NB4 (cell line): Measurements from ENCODE around the gene BCL3.
"Not testable (repeated sequence)": the region's sequence is repeated elsewhere in the genome, so short reads cannot be mapped to it uniquely, and the experiment has no call there.

Experiments
- DNase-seq: peaks from one replicate; pipeline ENCODE4 v3.0.0; 2010; ENCODE audit warnings: low read depth
- H3K4me3 ChIP-seq: one replicate; pipeline ENCODE4 v1.5.1; 2011; ENCODE audit warnings: mild to moderate bottlenecking, low read depth, low read length, moderate library complexity
- MYC ChIP-seq: IDR thresholded peaks from 2 replicates; pipeline ENCODE4 v1.6.1; 2011; ENCODE audit warnings: low read depth, low read length
- POLR2A ChIP-seq: IDR thresholded peaks from 2 replicates; pipeline ENCODE4 v1.6.1; 2011; ENCODE audit warnings: mild to moderate bottlenecking; ENCODE audit not compliant: insufficient read length; ENCODE audit errors: extremely low read depth
- TF ChIP-seq, protein P1 (sequence below): IDR thresholded peaks from 2 replicates; pipeline ENCODE4 v1.6.1; 2011; ENCODE audit warnings: low read depth, low read length
- TF ChIP-seq, protein P2 (sequence below): IDR thresholded peaks from one replicate; pipeline ENCODE4 v1.5.1; 2012; ENCODE audit warnings: low read depth, low read length

BCL3 gene

DNA sequence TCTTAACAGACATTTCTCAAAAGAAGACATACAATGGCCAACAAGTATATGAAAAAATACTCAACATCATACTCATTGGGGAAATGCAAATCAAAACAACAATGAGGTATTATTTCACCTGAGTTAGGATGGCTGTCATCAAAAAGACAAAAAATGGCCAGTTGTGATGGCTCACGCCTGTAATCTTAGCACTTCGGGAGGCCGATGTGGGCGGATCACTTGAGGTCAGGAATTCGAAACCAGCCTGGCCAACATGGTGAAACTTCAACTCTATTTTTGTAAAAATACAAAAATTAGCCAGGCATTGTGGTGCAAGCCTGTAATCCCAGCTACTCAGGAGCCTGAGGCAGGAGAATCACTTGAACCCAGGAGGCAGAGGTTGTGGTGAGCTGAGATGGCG lies 27.6 kb upstream of the BCL3 start:
- TF ChIP-seq MYC (no peak), POLR2A (no peak)
- TF ChIP-seq, protein P1, sequence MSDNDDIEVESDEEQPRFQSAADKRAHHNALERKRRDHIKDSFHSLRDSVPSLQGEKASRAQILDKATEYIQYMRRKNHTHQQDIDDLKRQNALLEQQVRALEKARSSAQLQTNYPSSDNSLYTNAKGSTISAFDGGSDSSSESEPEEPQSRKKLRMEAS, result no peak
- TF ChIP-seq, protein P2, sequence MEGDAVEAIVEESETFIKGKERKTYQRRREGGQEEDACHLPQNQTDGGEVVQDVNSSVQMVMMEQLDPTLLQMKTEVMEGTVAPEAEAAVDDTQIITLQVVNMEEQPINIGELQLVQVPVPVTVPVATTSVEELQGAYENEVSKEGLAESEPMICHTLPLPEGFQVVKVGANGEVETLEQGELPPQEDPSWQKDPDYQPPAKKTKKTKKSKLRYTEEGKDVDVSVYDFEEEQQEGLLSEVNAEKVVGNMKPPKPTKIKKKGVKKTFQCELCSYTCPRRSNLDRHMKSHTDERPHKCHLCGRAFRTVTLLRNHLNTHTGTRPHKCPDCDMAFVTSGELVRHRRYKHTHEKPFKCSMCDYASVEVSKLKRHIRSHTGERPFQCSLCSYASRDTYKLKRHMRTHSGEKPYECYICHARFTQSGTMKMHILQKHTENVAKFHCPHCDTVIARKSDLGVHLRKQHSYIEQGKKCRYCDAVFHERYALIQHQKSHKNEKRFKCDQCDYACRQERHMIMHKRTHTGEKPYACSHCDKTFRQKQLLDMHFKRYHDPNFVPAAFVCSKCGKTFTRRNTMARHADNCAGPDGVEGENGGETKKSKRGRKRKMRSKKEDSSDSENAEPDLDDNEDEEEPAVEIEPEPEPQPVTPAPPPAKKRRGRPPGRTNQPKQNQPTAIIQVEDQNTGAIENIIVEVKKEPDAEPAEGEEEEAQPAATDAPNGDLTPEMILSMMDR, result no peak
- DNase-seq, result no peak

DNA sequence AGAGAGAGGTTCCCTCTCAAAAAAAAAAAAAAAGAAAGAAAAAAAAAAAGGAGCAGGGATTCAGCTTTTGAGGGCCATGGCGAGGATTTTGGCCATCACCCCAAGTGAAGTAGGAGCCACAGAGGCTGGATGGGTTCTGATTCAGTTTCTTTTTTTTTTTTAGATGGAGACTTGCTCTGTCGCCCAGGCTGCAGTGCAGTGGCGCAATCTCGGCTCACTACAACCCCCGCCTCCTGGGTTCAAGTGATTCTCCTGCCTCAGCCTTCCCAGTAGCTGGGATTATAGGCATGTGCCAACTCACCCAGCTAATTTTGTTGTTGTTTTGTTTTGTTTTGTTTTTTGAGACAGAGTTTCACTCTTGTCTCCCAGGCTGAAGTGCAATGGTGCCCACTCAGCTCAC lies 27.1 kb upstream of the BCL3 start:
- H3K4me3 ChIP-seq, DNase-seq: not testable (repeated sequence)

More for the DNA sequence above, 27.6 kb upstream of the BCL3 start:
- no peak overlapping the region for H3K4me3 ChIP-seq

DNA sequence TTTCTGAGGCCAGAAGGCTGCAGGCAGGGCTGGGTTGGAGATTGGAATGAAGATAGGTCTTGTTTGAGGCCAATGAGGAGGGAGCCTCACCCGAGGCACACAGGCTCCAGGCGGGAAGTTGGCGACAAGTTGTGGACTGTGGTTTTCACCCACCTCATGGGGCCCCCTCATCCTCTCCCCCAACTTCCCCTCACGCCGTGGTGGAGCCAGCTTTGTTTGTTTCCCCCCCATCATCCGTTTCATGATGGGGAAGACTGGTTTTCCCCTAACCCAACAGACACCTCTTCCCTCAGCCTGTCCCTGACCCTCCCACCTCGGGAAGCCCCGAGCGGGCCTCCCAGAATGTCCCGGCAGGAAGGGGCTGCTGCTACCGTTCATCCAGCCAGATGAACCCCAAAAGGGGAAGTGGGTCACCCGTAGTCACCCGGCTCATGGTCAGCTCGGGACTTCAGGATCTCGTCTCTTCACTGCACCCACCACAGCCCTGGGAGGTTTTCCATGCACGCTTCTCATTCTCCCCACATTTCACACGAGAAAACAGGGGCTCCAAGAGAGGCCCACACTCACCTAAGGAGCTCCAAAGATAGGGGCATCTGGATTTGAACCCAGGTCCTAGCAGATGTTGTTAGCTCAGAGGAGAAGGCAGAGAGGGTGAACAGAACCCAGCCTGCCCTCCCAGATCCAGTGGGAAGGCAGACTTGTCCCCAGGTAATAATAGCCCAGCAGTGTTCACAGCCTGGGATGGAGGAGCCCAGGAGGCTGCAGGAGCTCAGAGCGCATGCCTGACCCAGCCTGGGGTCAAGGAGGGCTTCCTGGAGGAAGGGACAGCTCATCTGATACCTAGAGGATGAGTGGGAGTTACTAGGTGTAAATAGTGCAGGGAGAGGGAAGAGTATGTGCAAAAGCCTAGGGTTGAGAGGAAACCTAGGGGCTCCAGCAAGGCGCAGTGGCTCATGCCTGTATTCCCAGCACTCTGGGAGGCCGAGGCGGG lies 26.1 kb upstream of the BCL3 start:
- no peak overlapping the region for H3K4me3 ChIP-seq

DNA sequence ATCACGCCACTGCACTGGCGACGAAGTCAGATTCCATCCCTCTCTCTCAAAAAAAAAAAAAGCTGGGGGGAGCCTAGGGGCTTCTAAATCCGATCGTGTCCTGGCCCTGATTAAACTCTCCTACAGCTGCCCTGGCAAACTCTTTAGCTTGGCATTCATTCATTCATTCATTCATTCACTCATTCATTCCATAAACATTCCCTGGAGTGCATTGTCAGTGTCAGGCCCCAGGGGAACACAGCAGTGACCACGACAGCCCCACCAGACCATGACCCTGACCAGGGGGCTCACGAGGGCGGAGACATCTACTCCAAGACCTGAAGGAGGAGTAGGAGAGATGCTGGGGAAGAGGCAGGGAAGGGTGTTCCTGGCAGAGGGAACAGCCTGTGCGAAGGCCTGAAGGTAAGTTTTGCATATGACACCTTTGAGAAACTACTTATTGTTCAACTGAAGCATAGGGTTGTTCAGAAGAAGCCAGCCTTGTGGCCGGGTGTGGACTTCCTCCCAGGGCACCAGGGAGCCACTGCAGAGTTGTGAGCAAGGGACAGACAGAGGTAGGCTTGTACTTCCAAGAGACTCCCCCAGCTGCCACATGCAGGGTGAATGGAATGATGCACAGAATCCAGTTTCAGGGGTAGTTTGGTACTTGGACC lies 25.1 kb upstream of the BCL3 start:
- no peak for TF ChIP-seq MYC
- TF ChIP-seq, protein P2, result no peak
- TF ChIP-seq, protein P1, result no peak
- no peak for TF ChIP-seq POLR2A
- DNase-seq, result no peak
- H3K4me3 ChIP-seq, result no peak overlapping the region

More for the DNA sequence above, 26.1 kb upstream of the BCL3 start:
- TF ChIP-seq, protein P1, result peak; percentile 21; the same call in 1 of the 2 replicates
- TF ChIP-seq MYC, result no peak
- DNase-seq, result peak; percentile 91

GRCh38 chr19:44723952-44724319 lies 24.6 kb upstream of the BCL3 start:
- H3K4me3 ChIP-seq, result no peak overlapping the region
- peak; percentile 78 for DNase-seq
- TF ChIP-seq POLR2A (no peak), MYC (peak; percentile 31)
- TF ChIP-seq, protein P1, result peak; percentile 14; the same call in 1 of the 2 replicates
- TF ChIP-seq, protein P2, result peak; percentile 68

DNA sequence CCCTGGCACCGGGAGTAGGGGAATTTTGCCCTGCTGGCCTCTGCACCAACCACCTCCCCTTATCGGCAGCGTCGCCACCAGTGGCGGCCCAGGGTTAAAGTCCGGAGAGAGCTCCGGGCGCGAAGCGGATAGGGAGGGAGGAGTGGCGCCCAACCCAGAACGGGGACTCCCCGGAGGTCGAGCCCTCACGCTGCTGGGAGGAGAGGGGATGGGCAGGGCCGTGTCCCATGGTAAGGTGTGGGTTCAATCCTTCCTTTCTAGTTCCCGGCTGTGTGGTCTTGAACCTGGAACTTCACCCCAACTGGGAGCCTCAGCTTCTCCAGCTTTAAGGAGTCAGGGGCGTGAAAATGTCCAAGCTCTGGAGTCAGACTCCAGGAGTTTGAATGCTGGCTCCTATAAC lies 23.3 kb upstream of the BCL3 start:
- TF ChIP-seq, protein P1, result no peak
- no peak for TF ChIP-seq MYC
- no peak for TF ChIP-seq POLR2A
- TF ChIP-seq, protein P2, result no peak
- no peak overlapping the region for H3K4me3 ChIP-seq

More for the DNA sequence above, 23.3 kb upstream of the BCL3 start:
- no peak for DNase-seq
